GM20000 (cell line): Measurements from ENCODE around the gene CRACDL.
A peak's percentile ranks its signal among the peaks of the same experiment; 100 is the strongest.

Experiments
- DNase-seq: peaks from one replicate; pipeline ENCODE4 v3.0.0; 2012; ENCODE audit warnings: low spot score
- TF ChIP-seq, protein P1 (sequence below): IDR thresholded peaks from 2 replicates; pipeline ENCODE4 v1.5.1; 2012; ENCODE audit warnings: mild to moderate bottlenecking, control low read depth; ENCODE audit errors: extremely low read depth, missing control alignments

CRACDL gene, protein sequence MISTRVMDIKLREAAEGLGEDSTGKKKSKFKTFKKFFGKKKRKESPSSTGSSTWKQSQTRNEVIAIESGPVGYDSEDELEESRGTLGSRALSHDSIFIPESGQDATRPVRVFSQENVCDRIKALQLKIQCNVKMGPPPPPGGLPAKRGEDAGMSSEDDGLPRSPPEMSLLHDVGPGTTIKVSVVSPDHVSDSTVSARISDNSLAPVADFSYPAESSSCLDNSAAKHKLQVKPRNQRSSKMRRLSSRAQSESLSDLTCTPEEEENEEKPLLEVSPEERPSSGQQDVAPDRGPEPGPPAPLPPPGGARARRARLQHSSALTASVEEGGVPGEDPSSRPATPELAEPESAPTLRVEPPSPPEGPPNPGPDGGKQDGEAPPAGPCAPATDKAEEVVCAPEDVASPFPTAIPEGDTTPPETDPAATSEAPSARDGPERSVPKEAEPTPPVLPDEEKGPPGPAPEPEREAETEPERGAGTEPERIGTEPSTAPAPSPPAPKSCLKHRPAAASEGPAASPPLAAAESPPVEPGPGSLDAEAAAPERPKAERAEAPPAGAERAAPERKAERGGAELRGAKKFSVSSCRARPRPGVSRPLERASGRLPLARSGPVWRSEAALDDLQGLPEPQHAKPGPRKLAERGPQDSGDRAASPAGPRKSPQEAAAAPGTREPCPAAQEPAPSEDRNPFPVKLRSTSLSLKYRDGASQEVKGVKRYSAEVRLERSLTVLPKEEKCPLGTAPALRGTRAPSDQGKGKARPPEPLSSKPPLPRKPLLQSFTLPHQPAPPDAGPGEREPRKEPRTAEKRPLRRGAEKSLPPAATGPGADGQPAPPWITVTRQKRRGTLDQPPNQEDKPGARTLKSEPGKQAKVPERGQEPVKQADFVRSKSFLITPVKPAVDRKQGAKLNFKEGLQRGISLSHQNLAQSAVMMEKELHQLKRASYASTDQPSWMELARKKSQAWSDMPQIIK

DNA sequence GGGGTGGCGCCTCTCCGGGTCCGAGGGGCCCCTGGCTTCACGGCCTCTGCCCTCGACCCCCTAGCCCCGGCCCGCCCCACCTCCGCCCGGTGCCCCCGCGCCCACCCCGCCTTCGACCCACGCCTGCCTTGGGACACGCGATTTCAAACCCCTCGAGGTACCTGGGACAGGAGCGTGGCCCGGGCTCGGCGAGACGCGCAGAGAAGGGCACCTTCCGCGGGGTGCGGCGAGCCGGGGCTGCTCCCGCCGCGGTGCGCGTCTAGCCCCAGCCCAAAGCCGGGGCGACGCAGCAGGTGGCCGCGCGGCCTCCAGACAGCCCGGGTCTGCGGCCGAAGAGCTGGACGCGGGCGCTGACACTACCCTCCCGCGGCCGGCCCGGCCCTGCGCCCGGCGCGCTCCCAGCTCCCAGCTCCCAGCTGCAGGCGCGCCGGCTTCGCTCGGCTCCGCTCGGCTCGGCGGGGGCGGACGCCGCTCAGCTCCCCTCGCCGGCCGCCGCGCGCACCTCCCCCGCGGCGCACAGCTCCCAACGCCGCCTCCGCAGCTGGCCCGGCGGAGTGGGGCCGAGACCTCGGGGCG is at the start of gene CRACDL:
TSS of gene CRACDL (minus strand) at position 449 of the 576 bp plus-strand sequence. CDS start 89,425 bp downstream, outside the sequence.
- TF ChIP-seq, protein P1, sequence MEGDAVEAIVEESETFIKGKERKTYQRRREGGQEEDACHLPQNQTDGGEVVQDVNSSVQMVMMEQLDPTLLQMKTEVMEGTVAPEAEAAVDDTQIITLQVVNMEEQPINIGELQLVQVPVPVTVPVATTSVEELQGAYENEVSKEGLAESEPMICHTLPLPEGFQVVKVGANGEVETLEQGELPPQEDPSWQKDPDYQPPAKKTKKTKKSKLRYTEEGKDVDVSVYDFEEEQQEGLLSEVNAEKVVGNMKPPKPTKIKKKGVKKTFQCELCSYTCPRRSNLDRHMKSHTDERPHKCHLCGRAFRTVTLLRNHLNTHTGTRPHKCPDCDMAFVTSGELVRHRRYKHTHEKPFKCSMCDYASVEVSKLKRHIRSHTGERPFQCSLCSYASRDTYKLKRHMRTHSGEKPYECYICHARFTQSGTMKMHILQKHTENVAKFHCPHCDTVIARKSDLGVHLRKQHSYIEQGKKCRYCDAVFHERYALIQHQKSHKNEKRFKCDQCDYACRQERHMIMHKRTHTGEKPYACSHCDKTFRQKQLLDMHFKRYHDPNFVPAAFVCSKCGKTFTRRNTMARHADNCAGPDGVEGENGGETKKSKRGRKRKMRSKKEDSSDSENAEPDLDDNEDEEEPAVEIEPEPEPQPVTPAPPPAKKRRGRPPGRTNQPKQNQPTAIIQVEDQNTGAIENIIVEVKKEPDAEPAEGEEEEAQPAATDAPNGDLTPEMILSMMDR = no peak

DNA sequence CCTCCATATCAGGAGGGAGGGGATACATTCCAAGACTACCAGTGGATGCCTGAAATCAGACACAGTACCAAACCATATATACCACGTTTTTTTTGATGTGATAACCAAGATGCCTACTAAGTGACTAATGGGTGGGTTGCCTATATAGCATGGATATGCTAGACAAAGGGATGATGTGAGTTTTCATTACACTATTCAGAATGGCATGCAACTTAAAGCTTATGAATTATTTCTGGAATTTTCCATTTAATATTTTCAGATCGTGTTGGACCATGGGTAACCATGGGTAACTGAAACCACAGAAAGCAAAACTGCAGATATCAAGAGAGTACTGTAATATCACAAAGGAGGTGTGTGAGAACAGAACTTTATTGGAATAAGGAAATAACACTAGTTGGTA is 39.6 kb upstream of the CRACDL start:
- no peak for DNase-seq
- TF ChIP-seq, protein P1 = no peak

More for the DNA sequence above, at the start of gene CRACDL:
- peak; percentile 44 for DNase-seq

- no peak for DNase-seq
- TF ChIP-seq, protein P1 = no peak
These were observed 36.6 kb upstream of the CRACDL start for GRCh38 chr2:98972582-98973167.

DNA sequence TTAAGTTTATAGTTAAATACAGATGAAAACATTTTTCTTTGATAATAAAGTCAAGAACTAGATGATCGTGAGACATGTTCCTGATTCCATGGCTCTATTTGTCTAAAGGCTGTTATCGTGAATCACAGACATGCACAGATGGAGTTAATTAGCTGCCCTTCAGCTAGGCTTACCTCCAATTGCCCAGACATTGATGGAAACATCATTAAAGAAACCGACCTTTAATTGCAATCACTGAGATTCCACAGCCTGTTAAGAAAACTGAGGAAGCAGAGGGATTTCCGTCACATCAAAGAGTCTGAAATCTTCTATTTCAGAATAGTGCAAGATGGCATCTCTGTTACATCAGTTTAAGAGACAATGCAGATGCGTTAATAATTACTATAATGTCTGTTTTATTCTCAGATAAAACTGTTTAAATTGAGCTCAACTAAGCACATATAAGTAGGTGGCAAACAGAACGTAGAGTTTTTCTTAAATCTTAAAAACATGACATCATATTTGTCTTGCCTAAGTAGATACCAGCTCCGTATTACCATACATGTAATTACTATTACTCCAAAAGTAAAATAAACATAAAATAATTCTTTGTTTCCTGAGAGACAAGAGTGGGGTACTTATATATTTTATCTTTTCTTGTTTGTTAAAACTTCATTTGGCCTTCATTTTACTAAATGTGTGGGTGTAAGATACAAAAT is 23.9 kb upstream of the CRACDL start:
- no peak for DNase-seq
- TF ChIP-seq, protein P1 = no peak

DNA sequence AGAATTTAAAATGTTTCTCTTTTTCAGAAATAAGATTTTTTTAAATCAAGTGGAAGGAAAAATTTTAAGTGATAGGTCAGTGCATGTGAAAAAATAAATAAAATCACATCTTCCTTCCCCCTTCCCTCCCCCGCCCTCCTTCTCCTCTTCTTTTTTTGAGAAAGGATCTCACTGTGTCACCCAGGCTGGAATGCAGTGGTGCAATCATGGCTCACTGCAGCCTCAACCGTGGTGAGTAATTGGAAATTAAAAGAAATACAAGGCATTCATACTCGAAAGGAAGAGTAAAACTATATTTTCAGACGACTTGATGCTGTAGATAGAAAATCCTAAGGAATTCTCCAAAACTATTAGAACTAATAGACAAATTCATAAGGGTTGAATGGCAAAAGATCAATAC is 16.9 kb upstream of the CRACDL start:
- TF ChIP-seq, protein P1 = no peak
- no peak for DNase-seq

DNA sequence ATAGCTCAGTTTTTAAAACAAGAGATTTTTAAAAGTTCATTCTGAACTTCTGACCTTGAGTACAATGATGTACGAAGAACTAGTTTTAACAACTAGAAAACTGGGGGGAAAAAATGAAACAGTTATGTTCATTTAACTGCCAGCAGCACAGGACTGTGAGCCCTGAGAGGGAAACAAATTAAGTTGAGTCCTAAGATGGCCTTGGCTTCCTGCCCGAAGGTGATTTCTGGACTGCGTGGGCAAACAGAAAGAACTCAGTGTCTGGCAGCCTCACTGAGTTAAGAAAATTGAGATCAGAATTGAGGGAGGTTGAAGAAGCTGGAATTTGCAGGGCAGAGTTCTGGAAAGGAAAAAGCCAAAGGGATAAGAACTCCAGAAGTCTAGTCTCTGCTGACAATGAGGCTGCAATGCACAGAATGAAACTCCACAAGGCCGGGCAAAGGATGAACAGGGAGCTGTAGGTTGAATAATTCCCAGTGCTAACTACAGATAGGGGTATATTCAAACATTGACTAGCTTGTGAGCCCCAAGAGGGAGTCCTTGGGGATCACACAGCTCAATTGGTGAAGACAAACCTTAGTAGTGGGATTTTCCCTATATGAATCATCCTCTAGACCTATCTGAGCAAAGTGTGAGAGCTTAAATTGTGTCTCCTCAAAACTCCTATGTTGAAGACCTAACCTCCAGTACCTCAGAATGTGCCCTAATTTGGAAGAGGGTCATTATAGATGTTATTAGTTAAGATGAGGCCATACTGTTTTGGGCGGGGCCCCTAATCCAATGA is 13.1 kb upstream of the CRACDL start:
- no peak for DNase-seq

More for the DNA sequence above, 13.1 kb upstream of the CRACDL start:
- TF ChIP-seq, protein P1 = no peak
